CD4-positive, alpha-beta T cell treated with Interleukin-6 for 4 hours (primary cell): Measurements from ENCODE around the gene TSPO.

Source experiments
- DNase-seq: peaks from one replicate; pipeline ENCODE4 v3.0.0-alpha.2; 2020; ENCODE audit warnings: mixed read lengths

The TSPO gene

DNA sequence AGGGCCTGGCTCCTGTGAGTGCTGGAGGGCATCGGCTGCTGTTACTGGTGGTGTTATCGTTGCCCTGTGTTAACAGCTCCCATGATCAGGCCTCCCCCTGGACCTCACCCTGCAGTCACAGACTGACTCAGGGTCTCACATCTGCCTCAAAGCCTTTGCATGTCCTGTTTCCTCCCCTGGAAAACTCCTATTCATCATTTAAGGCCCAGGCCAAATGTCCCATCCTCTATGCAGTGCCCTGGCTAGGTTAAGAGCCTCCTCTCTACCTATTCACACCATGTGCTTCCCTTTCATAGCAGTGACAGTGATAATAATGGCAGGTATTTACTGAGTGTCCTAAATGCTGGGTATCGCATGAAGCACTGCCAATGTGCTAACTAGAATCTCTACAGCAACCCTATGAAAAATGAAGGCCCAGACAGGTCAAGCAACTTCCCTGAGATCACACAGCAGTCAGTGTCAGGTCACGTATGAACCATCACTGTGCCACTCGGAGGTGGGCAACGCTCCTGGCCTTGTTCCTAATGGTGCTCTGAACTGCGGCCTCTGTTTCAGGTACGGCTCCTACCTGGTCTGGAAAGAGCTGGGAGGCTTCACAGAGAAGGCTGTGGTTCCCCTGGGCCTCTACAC lies 9.3 kb downstream of the TSPO start:
- DNase-seq = no peak

- no peak for DNase-seq
Observed at GRCh38 chr22:43162412-43163150, 11.2 kb downstream of the TSPO start.

DNA sequence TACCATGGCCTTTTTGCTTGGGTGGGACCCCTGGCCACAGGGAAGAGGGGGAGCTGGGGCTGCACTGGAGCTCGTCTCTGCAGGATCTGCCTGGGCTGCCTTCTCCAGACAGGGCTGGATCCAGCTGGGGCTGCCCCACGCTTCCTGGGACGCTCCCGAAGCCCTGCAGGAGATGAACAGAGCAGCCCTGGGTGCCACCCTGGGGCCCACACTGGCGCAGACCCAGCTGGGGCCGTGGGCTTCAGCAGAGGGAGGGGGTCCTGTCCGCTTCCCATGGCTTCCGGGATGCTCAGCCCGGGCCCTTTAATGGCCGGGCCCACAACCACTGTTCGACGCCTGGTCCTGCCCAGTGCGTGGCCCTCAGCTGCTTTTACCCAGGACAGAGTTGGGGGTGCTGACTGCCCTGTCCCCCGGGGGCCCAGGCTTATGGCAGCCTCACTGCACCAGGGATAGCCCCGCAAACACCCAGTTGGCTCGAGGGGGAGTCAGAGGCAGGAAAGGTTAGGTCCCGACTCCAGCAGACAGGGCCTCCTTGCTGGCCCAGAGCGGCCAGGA lies 12.0 kb downstream of the TSPO start:
- DNase-seq = no peak

DNA sequence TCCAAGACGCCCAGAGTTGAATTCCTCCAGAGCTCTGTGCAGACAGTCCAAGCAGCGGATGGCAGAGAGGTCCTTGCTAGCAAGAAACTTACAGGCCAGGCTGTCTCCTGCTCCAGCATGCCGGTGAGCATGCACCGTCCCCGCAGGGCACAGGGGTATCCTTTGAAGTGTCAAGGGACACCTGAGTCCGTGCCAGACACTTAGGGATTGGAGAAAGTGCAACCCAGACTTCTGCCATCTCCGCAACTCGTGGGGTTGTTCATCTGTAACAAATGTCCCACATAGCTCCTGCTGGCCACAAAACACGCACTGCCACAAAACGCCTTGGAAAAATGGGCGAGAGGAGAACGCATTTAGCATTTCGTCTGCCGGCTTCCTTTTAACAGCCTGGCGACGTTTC lies 13.3 kb downstream of the TSPO start:
- DNase-seq = no peak

- no peak for DNase-seq
Observed at GRCh38 chr22:43166132-43166930, 15.0 kb downstream of the TSPO start.

- no peak for DNase-seq
Observed at GRCh38 chr22:43167001-43167589, 15.7 kb downstream of the TSPO start.

DNA sequence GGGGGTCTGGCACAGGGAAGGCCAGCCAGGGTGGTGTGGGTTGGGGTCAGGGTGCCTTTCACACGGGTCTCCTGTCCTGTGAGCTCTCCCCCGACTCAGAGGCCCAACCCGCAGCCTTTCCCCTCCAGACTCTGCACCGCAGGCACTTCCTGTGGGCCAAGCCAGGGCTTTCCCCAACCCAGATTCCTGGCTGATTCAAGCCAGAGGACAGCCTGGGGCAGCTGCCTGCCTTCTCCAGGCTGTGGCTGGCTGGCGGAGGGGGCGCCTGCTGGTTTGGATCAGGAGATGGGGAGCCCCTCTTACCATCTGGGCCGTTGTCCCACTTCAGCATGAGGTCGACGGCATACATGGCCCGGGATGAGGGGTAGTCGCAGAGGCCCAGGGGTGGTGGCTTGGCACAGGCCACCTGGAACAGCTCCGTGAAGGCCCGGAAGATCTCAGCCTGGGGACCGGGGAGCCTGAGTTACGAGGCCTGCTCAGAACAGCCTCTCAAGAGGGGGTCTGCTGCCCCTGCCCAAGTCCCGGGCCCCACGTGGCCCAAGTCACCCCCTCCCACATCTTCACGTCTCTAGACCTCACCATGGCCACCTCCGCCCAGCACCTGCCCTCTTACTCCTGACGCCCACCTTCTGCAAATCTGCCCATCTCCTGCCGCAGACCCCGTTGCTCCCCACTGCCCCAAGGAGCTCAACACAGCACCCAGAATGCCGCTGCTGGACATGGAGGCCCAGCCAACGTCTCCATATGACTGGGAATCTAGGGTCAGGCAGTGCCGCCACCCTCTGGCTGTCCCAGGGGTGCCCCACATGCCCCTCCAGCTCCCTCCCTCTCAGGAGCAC lies 17.3 kb downstream of the TSPO start:
- DNase-seq = no peak

GRCh38 chr22:43169310-43170130 lies 18.2 kb downstream of the TSPO start:
- DNase-seq = no peak

- no peak for DNase-seq
Observed at GRCh38 chr22:43170131-43170480, 18.7 kb downstream of the TSPO start.

- DNase-seq = no peak
Observed at GRCh38 chr22:43171019-43171491, 19.7 kb downstream of the TSPO start.

DNA sequence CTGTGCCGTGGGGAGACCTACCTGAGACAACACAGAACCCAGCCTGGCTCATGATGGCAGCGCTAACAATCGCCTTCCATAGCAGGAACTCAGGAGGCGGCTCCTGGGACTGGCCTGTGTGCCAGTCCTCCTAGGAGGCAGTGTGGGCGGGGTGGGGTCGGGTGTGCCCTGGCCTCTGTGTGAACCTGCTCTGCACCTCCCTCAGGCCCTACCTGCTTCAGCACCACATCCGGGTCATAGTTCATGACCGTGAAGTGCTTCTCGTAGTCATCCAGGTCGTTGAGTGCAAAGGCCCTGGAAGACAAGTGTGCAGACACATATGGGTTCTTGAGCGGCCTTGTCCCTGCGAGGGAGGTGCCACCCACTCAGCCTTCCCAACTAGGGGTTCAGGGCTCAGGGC lies 20.2 kb downstream of the TSPO start:
- no peak for DNase-seq

GRCh38 chr22:43172191-43172590 lies 20.8 kb downstream of the TSPO start:
- no peak for DNase-seq

DNA sequence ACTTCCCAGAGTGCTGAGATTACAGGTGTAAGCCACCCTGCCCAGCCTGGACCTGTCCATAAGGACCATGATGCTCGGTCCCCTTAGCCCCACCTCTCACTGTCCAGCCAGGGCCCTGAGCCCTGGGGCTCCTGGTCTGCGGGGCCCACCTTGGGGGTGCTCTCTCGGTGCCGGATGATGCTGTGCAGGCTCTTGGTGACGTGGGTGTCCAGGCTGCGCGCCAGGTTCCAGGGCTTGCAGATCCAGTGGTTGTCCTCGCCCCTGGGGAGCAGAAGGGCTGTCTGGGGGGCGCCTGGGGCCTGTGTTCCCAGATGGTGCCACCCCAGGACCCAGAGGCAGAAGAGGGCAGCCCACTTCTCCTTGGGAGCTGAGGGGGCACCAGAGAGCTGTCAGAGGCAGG lies 22.2 kb downstream of the TSPO start:
- no peak for DNase-seq

- no peak for DNase-seq
Observed at GRCh38 chr22:43173976-43174720, 22.8 kb downstream of the TSPO start.

DNA sequence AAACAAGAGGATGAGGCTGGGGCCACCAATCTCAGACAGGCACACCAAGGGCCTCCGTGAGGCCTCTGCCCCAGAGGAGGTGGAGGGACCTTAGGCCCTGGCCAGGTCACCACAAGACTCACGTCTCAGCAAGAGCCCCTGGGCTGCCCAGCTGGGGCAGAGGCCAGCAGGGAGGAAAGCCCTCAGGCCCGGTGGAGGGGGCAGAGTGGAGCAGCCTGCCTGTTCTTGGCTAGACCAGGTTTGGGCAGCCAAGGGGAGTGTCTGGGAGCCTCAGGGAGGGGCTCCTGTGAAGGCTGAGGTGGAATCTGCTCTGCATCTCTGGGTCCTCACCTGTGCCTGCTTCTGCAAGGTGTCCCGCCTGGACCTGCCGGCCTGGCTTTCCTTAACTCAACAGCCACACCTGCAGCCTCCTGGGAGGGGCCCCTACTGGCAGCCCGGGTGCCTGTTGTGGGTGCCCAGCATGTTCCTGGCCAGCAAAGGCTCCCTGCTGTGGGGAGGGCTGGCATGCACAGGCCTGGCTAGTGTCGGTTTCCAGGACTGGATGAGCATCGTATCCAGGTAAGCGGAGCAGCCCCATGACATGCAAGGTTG lies 23.7 kb downstream of the TSPO start:
- DNase-seq = no peak

DNA sequence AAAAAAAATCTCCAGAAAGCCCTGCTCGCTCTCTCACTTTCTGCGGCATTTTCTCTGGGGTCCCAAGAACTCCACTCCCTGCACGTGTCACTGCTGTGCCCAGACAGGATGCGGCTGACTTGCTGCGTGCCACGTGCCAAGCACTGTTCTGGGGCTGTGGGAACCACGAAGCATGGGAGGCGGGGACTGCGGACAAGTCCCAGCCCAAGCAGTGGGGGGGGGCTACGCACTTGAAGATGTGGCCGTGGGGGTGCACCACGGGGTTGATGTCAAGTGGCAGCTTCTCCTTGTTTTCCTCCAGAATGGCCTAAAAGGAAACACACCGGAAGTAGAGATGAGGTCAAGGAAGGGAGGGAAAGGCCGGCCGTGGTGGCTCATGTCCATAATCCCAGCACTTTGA lies 24.7 kb downstream of the TSPO start:
- no peak for DNase-seq

DNA sequence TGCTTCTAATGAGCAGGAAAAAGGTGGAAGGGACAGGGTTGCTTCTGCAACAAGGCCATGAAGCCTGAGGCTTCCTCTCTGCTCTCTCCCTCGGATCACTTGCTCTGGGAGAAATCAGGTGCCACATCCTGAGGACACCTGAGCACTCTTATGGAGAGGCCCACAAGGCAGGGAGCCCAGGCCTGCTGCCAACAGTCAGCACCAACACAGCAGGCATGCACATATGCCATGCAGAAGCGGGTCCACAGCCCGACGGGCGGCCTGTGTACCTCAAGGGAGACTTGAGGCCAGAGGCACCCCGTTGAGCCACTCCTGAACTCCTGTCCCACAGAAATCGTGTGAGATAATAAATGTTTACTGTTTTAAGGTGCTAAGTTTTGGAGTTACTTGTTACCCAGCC lies 26.1 kb downstream of the TSPO start:
- DNase-seq = no peak

DNA sequence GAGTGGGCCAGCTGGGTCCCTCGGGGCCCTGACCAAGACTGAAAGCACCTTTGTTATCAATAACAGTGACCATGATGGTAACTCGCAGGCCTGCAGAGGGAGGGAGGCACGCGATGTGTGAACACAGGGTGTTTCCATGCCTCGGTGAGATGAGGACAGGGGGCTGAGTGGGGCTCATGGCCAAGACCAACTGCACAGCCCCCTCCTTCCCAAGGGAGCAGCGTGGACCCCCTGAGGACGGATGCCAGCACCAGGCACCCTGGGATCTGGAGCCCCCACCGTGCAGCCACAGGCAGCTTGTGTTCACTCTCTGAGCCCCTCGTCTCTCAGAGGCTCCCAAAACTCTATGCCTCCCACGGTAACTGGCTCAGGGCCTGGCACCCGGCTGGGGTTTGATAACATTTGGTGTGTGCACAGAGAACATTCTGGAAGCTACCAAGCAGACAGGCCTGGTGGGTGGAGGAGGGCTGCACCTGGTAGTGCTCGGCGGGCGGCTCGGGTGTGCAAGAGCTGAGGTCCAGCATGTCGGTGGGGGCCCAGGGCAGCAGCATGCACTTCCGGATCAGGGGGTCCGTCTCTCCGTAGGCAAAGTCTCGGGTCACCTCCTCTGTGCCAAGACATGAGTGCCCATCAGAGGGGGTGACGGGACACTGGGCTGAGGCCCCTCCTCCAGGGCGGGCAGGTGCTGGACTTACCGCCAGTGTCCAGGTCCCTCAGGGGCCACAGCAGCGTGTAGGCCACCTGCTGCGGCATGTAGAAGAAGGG lies 28.0 kb downstream of the TSPO start:
- no peak for DNase-seq

GRCh38 chr22:43179911-43180195 lies 28.5 kb downstream of the TSPO start:
- no peak for DNase-seq

DNA sequence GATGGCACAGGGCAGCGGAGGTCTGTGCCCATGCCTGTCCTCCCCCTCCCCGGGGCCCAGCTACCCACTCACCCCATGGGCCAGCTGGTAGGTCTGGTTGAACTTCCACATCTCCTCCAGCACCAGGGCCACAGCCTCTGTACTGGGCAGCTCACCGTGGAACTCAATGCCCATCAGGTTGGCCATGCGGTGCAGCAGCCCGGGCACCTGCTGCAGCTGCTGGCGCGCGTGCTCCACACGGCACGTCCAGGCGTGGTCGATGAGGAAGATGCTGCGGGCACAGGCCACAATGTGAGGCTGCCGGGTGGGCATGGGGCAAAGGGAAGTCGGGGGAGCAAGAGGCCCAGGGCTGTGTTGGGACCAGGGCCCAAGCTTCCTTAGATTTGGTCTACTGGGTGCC lies 29.3 kb downstream of the TSPO start:
- no peak for DNase-seq
